ACHN (cell line): ENCODE results near the gene LIG3.

Experiments
- DNase-seq: peaks from one replicate; pipeline ENCODE4 v3.0.0-alpha.2; 2015
- in situ Hi-C: cut with HindIII; loops from 2 replicates; pipeline ENCODE4 v1.10.0; 2017; ENCODE audit warnings: low sequenced_read_pairs, low pct_ligation_motif_present, low pct_unique_long_range_greater_than_20kb

LIG3 gene

DNA sequence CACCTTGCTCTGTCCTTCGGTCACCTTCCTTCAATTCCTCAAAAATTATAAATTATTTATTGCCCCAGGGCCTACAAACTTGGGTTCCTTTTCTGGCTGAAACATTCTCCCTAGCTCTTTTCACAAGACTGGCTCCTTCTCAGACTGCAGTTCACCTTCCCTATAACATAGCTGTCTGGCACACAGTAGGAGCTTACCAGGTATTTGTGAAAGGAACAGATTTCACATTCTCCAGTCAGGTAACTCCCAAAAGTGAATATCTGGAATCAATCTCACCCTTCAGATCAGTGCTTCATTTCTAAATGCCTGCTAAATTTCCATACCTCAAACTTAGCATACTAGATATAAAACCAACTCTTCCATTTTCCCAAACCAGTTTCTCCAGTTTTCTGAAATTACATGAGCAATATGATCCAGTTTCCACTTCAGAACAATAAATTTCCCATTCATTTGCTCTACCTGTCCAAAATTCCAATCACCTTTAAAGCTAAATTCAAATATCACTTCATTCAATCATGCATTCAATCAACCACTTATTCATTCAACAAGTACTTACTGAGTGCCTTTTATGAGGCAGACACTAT lies 77.1 kb downstream of the LIG3 start:
- in situ Hi-C loops, result no loop called here
- no peak for DNase-seq
